ENCODE results near the gene KAT7. TPM values are rescaled to one million over a fixed set of nuclear protein-coding genes. Genes with fewer than 3 reads are reported as not detected.

Gene KAT7
- total and polyA plus RNA-seq, 2 of the 8 experiments (the other 6 are each of a cell fraction or from before 2014, with no cell fraction given): 90.9 to 139 TPM

DNA sequence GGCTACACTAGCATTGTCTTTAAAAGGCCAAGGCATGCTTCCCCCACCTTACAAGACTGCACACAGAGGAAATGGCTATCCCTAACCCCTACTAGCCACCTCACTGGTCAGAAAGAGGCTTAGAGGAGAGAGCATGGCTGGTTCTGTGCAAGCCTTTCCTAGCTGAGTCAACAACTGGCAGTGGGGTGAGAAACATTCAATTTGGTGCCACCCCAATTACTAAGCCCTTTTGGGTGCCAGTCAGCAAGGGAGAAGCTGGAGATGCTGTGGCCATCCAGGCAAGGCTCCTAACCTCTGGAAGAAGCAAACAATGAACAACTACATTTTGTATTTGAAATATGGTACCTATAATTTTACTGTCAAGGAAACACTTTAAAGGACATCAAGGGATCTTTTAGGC lies 4.7 kb upstream of the KAT7 start (continued):
- TF ChIP-seq CBX5 (IDR thresholded peaks at IDR 0.05; ENCODE audit: low read depth, low read length) (no peak), JUND (IDR thresholded peaks at IDR 0.05; ENCODE audit: low read length) (no peak), FOSL1 (IDR thresholded peaks at IDR 0.05; ENCODE audit: insufficient read depth, low read depth, low read length) (no peak)

Data from H1 (cell line).